Kidney (tissue), 14 donors: ENCODE measurements around the gene PPARGC1A. TPM values are rescaled to one million over a fixed set of nuclear protein-coding genes. Genes with fewer than 3 reads are reported as not detected.

Experiments used
- DNase-seq, 5 donors: peaks; one replicate each; pipeline ENCODE4 v3.0.0-alpha.2; 2013 to 2020
- FAIRE-seq: peaks from 2 replicates; lab custom pipeline; 2012; peaks lifted over from hg19 to GRCh38; lab: Jason Lieb, UNC
- H3K27ac ChIP-seq, 2 donors: one replicate each; pipeline ENCODE4 v1.7.0; 2013; ENCODE audit warnings: low read depth in 2 of 2, low read length in 2 of 2, inconsistent platforms in 1 of 2
- H3K27me3 ChIP-seq: one replicate; pipeline ENCODE4 v1.7.1; 2013; ENCODE audit warnings: low read length, inconsistent platforms; ENCODE audit not compliant: control insufficient read depth, insufficient read depth
- H3K36me3 ChIP-seq, 3 donors: one replicate each; pipeline versions ENCODE4 v1.7.0 to v1.7.1; 2013; ENCODE audit warnings: low read length in 3 of 3, control low read depth in 1 of 3, inconsistent platforms in 1 of 3; ENCODE audit not compliant: insufficient read depth in 3 of 3, control insufficient read depth in 2 of 3
- H3K4me1 ChIP-seq, 3 donors: one replicate each; pipeline versions ENCODE4 v1.7.0 to v1.7.1; 2013; ENCODE audit warnings: low read length in 3 of 3, inconsistent platforms in 1 of 3, low read depth in 1 of 3; ENCODE audit not compliant: control insufficient read depth in 2 of 3, insufficient read depth in 2 of 3
- H3K4me3 ChIP-seq, 3 donors: one replicate each; pipeline versions ENCODE4 v1.7.0 to v1.8.1; 2013; ENCODE audit warnings: low read length in 3 of 3, control low read depth in 1 of 3, inconsistent platforms in 1 of 3
- H3K9ac ChIP-seq, 3 donors: one replicate each; pipeline versions ENCODE4 v1.7.0 to v1.7.1; 2013; ENCODE audit warnings: low read length in 3 of 3, control low read depth in 1 of 3, inconsistent platforms in 1 of 3
- H3K9me3 ChIP-seq, 3 donors: one replicate each; pipeline versions ENCODE4 v1.7.0 to v1.7.1; 2013; ENCODE audit warnings: low read length in 3 of 3, control low read depth in 1 of 3, inconsistent platforms in 1 of 3; ENCODE audit not compliant: control insufficient read depth in 2 of 3, insufficient read depth in 1 of 3
- intact Hi-C: fragments of 100-400 bp; cut with DNase I; formaldehyde crosslinking; loops from one replicate; pipeline ENCODE4 v1.11.1; 2022
- polyA plus RNA-seq: library from polyadenylated mRNA; stranded (reverse); fragments of 350-450 nt; fragmentation: Illumina TruSeq; extraction: RNeasy Lipid Tissue Mini Kit (QIAGEN cat#74804); gene quantifications from one replicate; pipeline ENCODE4 v1.2.3, GENCODE V29; 2014; ENCODE audit warnings: low read depth, low replicate concordance; ENCODE audit not compliant: insufficient read depth
- total RNA-seq: library from RNA; stranded (reverse); fragmentation: NEBNext Ultra II Directional; extraction: Animal tissue kit (Norgen Biotek cat#: 25700); gene quantifications from one replicate; pipeline ENCODE4 v1.2.1, GENCODE V29; 2021
- TF ChIP-seq, protein P1 (sequence below): IDR thresholded peaks from 3 replicates; pipeline ENCODE4 v1.5.1; 2012; ENCODE audit warnings: mild to moderate bottlenecking, moderate library complexity, borderline replicate concordance; ENCODE audit not compliant: insufficient read depth; ENCODE audit errors: extremely low read depth
- donor health status: control.
- donor health status: control.
- donor health status: control.
- donor health status: control.
- donor health status: control.
- donor health status: DM: yes; HTN: yes; CAD: no.
- donor health status: Normal renal cell carcinoma (clear cell type).

PPARGC1A gene
- total and polyA plus RNA-seq, 2 donors from 2014 or later = 22.8 to 80.8 TPM

DNA sequence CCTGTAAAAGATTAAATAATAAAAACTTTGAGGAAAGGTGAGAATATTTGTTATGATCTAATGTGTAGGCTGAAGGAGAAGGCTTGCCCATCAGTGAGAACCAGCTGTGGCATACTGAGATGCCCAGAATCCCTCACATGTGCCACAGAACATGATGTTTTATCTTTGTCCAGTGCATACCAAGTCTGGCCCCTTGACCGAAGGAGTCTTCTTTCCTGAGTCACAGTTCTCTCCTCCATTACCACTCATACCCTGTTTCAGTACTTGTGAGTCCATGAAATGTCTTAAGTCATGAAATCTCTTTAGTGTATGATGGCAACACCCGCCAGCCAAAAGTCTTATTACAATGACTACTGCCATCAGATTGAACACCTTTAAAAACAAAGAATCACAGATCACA, 42.7 kb downstream of the PPARGC1A start:
- FAIRE-seq = no peak
- no peak overlapping the region for H3K9ac ChIP-seq
- no peaks in the 10 kb centered on the region for H3K4me1 ChIP-seq
- DNase-seq = no peak
- H3K27me3 ChIP-seq = no peaks in the 10 kb centered on the region
- no peaks in the 10 kb centered on the region for H3K36me3 ChIP-seq
- no peak overlapping the region for H3K4me3 ChIP-seq
- TF ChIP-seq, protein P1, sequence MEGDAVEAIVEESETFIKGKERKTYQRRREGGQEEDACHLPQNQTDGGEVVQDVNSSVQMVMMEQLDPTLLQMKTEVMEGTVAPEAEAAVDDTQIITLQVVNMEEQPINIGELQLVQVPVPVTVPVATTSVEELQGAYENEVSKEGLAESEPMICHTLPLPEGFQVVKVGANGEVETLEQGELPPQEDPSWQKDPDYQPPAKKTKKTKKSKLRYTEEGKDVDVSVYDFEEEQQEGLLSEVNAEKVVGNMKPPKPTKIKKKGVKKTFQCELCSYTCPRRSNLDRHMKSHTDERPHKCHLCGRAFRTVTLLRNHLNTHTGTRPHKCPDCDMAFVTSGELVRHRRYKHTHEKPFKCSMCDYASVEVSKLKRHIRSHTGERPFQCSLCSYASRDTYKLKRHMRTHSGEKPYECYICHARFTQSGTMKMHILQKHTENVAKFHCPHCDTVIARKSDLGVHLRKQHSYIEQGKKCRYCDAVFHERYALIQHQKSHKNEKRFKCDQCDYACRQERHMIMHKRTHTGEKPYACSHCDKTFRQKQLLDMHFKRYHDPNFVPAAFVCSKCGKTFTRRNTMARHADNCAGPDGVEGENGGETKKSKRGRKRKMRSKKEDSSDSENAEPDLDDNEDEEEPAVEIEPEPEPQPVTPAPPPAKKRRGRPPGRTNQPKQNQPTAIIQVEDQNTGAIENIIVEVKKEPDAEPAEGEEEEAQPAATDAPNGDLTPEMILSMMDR = no peak
- intact Hi-C loops = no loop called here
- H3K27ac ChIP-seq = no peak overlapping the region
- H3K9me3 ChIP-seq = no peaks in the 10 kb centered on the region

DNA sequence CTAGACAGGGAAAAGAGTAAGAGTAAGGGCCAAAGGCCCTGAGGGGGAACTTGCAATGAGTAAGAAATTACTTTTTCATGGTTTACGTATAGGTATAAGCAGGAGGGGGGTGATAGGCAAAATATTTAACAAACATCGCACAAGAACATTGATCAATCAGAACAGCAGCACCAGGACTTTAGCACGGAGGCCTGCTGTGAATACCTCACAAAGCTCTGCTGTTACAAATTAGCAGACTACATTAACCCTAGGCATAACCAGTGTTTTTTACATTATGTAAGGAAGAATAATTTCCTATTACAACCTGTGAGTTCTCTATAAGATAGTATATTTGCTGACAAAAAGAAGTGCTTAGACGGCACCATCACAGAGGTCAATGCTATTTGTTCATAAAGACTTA, 44.9 kb downstream of the PPARGC1A start:
- no peak overlapping the region for H3K4me3 ChIP-seq
- H3K36me3 ChIP-seq = no peaks in the 10 kb centered on the region
- no peaks in the 10 kb centered on the region for H3K9me3 ChIP-seq
- FAIRE-seq (no peak), DNase-seq (no peak)
- H3K4me1 ChIP-seq = no peaks in the 10 kb centered on the region
- H3K9ac ChIP-seq = no peak overlapping the region
- no peaks in the 10 kb centered on the region for H3K27me3 ChIP-seq
- TF ChIP-seq, protein P1 = no peak
- intact Hi-C loops = no loop called here
- no peak overlapping the region for H3K27ac ChIP-seq

DNA sequence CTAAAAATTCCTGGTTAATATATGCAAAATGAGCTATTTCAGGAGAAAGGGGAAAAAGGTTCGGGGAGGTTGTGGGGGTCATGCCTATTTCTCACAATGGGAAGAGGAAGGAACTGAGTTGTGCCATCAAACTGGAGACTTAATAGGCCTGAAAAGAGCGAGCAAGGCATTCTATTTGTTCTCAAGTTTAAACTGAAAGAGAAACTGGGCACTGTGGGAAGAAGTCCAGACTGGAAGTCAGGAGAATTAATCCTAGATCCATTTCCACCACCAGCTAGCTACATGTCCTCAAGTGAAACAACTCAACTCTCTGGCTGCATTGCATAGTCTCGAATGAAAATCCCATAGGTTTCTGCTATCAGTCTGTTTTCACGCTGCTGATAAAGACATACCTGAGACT, 50.6 kb downstream of the PPARGC1A start:
- intact Hi-C loops = no loop called here
- TF ChIP-seq, protein P1 = no peak
- FAIRE-seq (no peak), DNase-seq (no peak)
- Histone ChIP-seq H3K4me3 (no peak overlapping the region), H3K36me3 (no peaks in the 10 kb centered on the region), H3K9ac (no peak overlapping the region), H3K27me3 (no peaks in the 10 kb centered on the region), H3K4me1 (no peaks in the 10 kb centered on the region), H3K27ac (no peak overlapping the region), H3K9me3 (no peaks in the 10 kb centered on the region)

DNA sequence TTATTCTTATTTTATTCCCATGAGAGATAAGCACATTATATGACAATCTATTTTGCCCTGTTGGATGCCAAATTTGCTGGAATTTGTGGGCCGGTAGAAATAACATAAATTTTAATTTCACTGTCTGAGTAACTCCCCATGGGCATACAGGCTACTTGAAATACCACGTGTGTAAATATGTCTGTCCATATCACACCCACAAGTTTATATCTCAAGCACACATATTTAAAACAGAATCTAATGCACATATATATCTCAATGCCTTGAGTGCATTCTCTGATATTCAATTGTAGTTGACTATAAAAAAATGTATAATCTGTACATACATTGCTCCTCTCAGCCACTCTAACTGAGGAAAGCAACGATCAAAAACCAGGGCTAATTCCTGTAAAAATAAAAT, 51.2 kb downstream of the PPARGC1A start:
- intact Hi-C loops = no loop called here
- Histone ChIP-seq H3K4me1 (no peaks in the 10 kb centered on the region), H3K9ac (no peak overlapping the region), H3K27ac (no peak overlapping the region), H3K9me3 (no peaks in the 10 kb centered on the region), H3K4me3 (no peak overlapping the region), H3K36me3 (no peaks in the 10 kb centered on the region), H3K27me3 (no peaks in the 10 kb centered on the region)
- FAIRE-seq (no peak), DNase-seq (no peak)
- TF ChIP-seq, protein P1 = no peak
